ENCODE results near the gene SETX.

GRCh38 chr9:132348676-132349075 lies 6.1 kb downstream of the SETX start:
- TF ChIP-seq EZH2 (IDR thresholded peaks at IDR 0.05; ENCODE audit: insufficient read depth, low read length) = no peak
- TF ChIP-seq CTCF (IDR thresholded peaks at IDR 0.05; ENCODE audit: insufficient read depth, low read depth, low read length) = no peak

Measured in astrocyte (in vitro differentiated cells and primary cell).